PC-3 (cell line): ENCODE results near the gene C6orf47. TPM values are rescaled to one million over a fixed set of nuclear protein-coding genes. Genes with fewer than 3 reads are reported as not detected.

ENCODE experiments used
- ATAC-seq: fragments of 200-7000 bp; cut with Tn5 transposase; 2 replicates; pipeline ENCODE4 v1.9.1; 2020; ENCODE audit warnings: mild to moderate bottlenecking, moderate library complexity
- BruUV-seq: library from RNA; stranded (reverse); fragments of 400-500 nt; replicated peaks from 2 replicates; lab custom pipeline; 2021; lab: Mats Ljungman, UMichigan
- CTCF ChIA-PET: fragments of 300-600 bp; sonication (Branson Sonifier 250); formaldehyde crosslinking; loops from one replicate; lab custom pipeline; 2022; ENCODE audit warnings: antibody characterized with exemption; lab: Charles Lee
- POLR2A ChIA-PET: fragments of 300-600 bp; sonication (Branson Sonifier 250); formaldehyde crosslinking; loops from one replicate; lab custom pipeline; 2022; ENCODE audit warnings: antibody characterized with exemption; ENCODE audit not compliant: unreplicated experiment; lab: Charles Lee
- DNase-seq: peaks from one replicate; pipeline ENCODE4 v3.0.0-alpha.2; 2015
- H2AFZ ChIP-seq: fragments of 300-600 bp; sonication (generic); 2 replicates; pipeline ENCODE4 v1.6.0; 2016; ENCODE audit warnings: antibody characterized with exemption, low read length
- H3F3A ChIP-seq: fragments of 300-600 bp; sonication (generic); one replicate; pipeline ENCODE4 v1.6.0; 2017; ENCODE audit warnings: antibody characterized with exemption, low read length, control low read depth, mild to moderate bottlenecking; ENCODE audit not compliant: unreplicated experiment
- H3K27ac ChIP-seq: fragments of 300-600 bp; sonication (generic); 2 replicates; pipeline ENCODE4 v1.5.1; 2016; ENCODE audit warnings: mild to moderate bottlenecking, low read length
- H3K27me3 ChIP-seq: fragments of 300-600 bp; sonication (generic); 2 replicates; pipeline ENCODE4 v1.6.1; 2016; ENCODE audit warnings: low read length, mixed read lengths
- H3K36me3 ChIP-seq: fragments of 300-600 bp; sonication (generic); 2 replicates; pipeline ENCODE4 v1.6.1; 2016; ENCODE audit warnings: low read depth, mixed run types, low read length, mixed read lengths
- H3K4me1 ChIP-seq: fragments of 300-600 bp; sonication (generic); 2 replicates; pipeline ENCODE4 v1.5.1; 2016; ENCODE audit warnings: low read length; ENCODE audit not compliant: insufficient read depth
- H3K4me2 ChIP-seq: fragments of 300-600 bp; sonication (generic); 2 replicates; pipeline ENCODE4 v1.6.0; 2016; ENCODE audit warnings: low read length
- H3K4me3 ChIP-seq: fragments of 300-600 bp; sonication (generic); 2 replicates; pipeline ENCODE4 v1.5.1; 2016; ENCODE audit warnings: mild to moderate bottlenecking, low read length, mixed read lengths
- H3K79me2 ChIP-seq: fragments of 300-600 bp; sonication (generic); 2 replicates; pipeline ENCODE4 v1.6.1; 2017; ENCODE audit warnings: low read length, mixed read lengths
- H3K9ac ChIP-seq: fragments of 300-600 bp; sonication (generic); 2 replicates; pipeline ENCODE4 v1.6.0; 2016; ENCODE audit warnings: mild to moderate bottlenecking, low read length
- H3K9me2 ChIP-seq: fragments of 300-600 bp; sonication (generic); replicated peaks from 2 replicates; pipeline ENCODE4 v1.6.1; 2016; ENCODE audit warnings: mixed run types, low read length, mixed read lengths
- H3K9me3 ChIP-seq: fragments of 300-600 bp; sonication (generic); 2 replicates; pipeline ENCODE4 v1.6.1; 2016; ENCODE audit warnings: low read length, mixed read lengths
- H4K20me1 ChIP-seq: fragments of 300-600 bp; sonication (generic); 2 replicates; pipeline ENCODE4 v1.6.1; 2016; ENCODE audit warnings: low read length, mixed read lengths
- CTCF ChIP-seq: fragments of 300-600 bp; sonication (generic); conservative IDR thresholded peaks from 2 replicates; pipeline ENCODE4 v1.5.1; 2017; ENCODE audit warnings: antibody characterized with exemption, low read depth, mild to moderate bottlenecking, low read length
- EZH2 ChIP-seq: fragments of 300-600 bp; sonication (generic); IDR thresholded peaks from one replicate; pipeline ENCODE4 v1.6.1; 2017; ENCODE audit warnings: antibody characterized with exemption, mild to moderate bottlenecking, low read length; ENCODE audit not compliant: unreplicated experiment
- EZH2phosphoT487 ChIP-seq: fragments of 300-600 bp; sonication (generic); IDR thresholded peaks from 2 replicates; pipeline ENCODE4 v1.6.1; 2018; ENCODE audit warnings: mild to moderate bottlenecking, antibody characterized with exemption, low read length, borderline replicate concordance
- intact Hi-C: fragments of 100-400 bp; cut with micrococcal nuclease; formaldehyde crosslinking; loops from 2 replicates; pipeline ENCODE4 v1.9.0; 2023
- total RNA-seq: library from RNA; depleted of rRNA; stranded (reverse); fragments of >200 nt; gene quantifications from 2 replicates; pipeline ENCODE4 v1.2.3, GENCODE V29; 2014

C6orf47 gene
- total RNA-seq, 1 experiment from 2014 or later = 26.3 TPM

GRCh38 chr6:31632279-31632946 lies 28.2 kb downstream of the C6orf47 start:
- H3K36me3 ChIP-seq = peaks cover 92% of the 10 kb centered on the region
- H3K79me2 ChIP-seq = no peaks in the 10 kb centered on the region; the same call in 1 of the 2 replicates
- H3K9me3 ChIP-seq = no peaks in the 10 kb centered on the region
- no peak for TF ChIP-seq EZH2
- no peak for TF ChIP-seq EZH2phosphoT487
- no peak for TF ChIP-seq CTCF
- H2AFZ ChIP-seq = no peak overlapping the region
- TSS peak; percentile 6 for BruUV-seq
- H3K4me1 ChIP-seq = no peaks in the 10 kb centered on the region
- CTCF ChIA-PET = no interaction called here
- intact Hi-C loops = no loop called here
- ATAC-seq (no peak), DNase-seq (no peak)
- H3K27me3 ChIP-seq = no peaks in the 10 kb centered on the region
- POLR2A ChIA-PET = no interaction called here
- no peak overlapping the region for H3K4me3 ChIP-seq
- no peaks in the 10 kb centered on the region for H3K9me2 ChIP-seq
- H3K4me2 ChIP-seq = no peak overlapping the region
- peaks cover 3% of the 10 kb centered on the region; the same call in 1 of the 2 replicates for H4K20me1 ChIP-seq
- H3K27ac ChIP-seq = no peak overlapping the region
- H3F3A ChIP-seq = no peaks in the 10 kb centered on the region
- H3K9ac ChIP-seq = no peak overlapping the region

- intact Hi-C loops = no loop called here
- no peaks in the 10 kb centered on the region for H3K9me3 ChIP-seq
- CTCF ChIA-PET = no interaction called here
- H3K27me3 ChIP-seq = no peaks in the 10 kb centered on the region
- H3K4me2 ChIP-seq = no peak overlapping the region
- no peaks in the 10 kb centered on the region for H3K9me2 ChIP-seq
- TF ChIP-seq CTCF = no peak
- TF ChIP-seq EZH2phosphoT487 = no peak
- no peak for TF ChIP-seq EZH2
- POLR2A ChIA-PET = no interaction called here
- H3K4me1 ChIP-seq = no peaks in the 10 kb centered on the region
- no peak for DNase-seq
- no peak overlapping the region for H2AFZ ChIP-seq
- no TSS peak for BruUV-seq
- no peaks in the 10 kb centered on the region; the same call in 1 of the 2 replicates for H3K79me2 ChIP-seq
- no peaks in the 10 kb centered on the region for H3F3A ChIP-seq
- H3K9ac ChIP-seq = no peak overlapping the region
- peaks cover 93% of the 10 kb centered on the region for H3K36me3 ChIP-seq
- no peak overlapping the region for H3K4me3 ChIP-seq
- peaks cover 3% of the 10 kb centered on the region; the same call in 1 of the 2 replicates for H4K20me1 ChIP-seq
- H3K27ac ChIP-seq = no peak overlapping the region
- ATAC-seq = no peak
Measured at GRCh38 chr6:31631681-31632278, 28.8 kb downstream of the C6orf47 start.

GRCh38 chr6:31631209-31631608 lies 29.4 kb downstream of the C6orf47 start:
- CTCF ChIA-PET = no interaction called here
- no peaks in the 10 kb centered on the region; the same call in 1 of the 2 replicates for H3K79me2 ChIP-seq
- H2AFZ ChIP-seq = no peak overlapping the region
- no TSS peak for BruUV-seq
- no peak overlapping the region for H3K27ac ChIP-seq
- no peaks in the 10 kb centered on the region for H3F3A ChIP-seq
- no peak overlapping the region for H3K4me3 ChIP-seq
- DNase-seq = no peak
- no peaks in the 10 kb centered on the region for H3K4me1 ChIP-seq
- H3K9ac ChIP-seq = no peak overlapping the region
- no peaks in the 10 kb centered on the region for H3K9me2 ChIP-seq
- no peak overlapping the region for H3K4me2 ChIP-seq
- no peak for ATAC-seq
- POLR2A ChIA-PET = no interaction called here
- H3K9me3 ChIP-seq = no peaks in the 10 kb centered on the region
- TF ChIP-seq EZH2 (no peak), EZH2phosphoT487 (no peak), CTCF (no peak)
- intact Hi-C loops = no loop called here
- no peaks in the 10 kb centered on the region for H3K27me3 ChIP-seq
- H4K20me1 ChIP-seq = peaks cover 3% of the 10 kb centered on the region; the same call in 1 of the 2 replicates
- H3K36me3 ChIP-seq = peaks cover 93% of the 10 kb centered on the region
